Uterus (tissue), 4 donors: ENCODE data around the gene AKAP1. TPM values are rescaled to one million over a fixed set of nuclear protein-coding genes. Genes with fewer than 3 reads are reported as not detected.
A peak's percentile ranks its signal among the peaks of the same experiment; 100 is the strongest.

Experiments
- DNase-seq, 2 donors: peaks; one replicate each; pipeline ENCODE4 v3.0.0-alpha.2; 2019 to 2020
- H3K27ac ChIP-seq, 2 donors: fragments of 200-600 bp; sonication (generic); 1 replicate in 1 of 2; 2 replicates in 1 of 2; pipeline ENCODE4 v1.5.1; 2016 to 2018
- H3K27me3 ChIP-seq, 2 donors: fragments of 200-600 bp; sonication (generic); one replicate each; pipeline ENCODE4 v1.5.1; 2018 to 2019; ENCODE audit warnings: control low read depth in 1 of 2
- H3K36me3 ChIP-seq, 2 donors: fragments of 200-600 bp; sonication (generic); one replicate each; pipeline ENCODE4 v1.5.1; 2019; ENCODE audit warnings: control low read depth in 1 of 2
- H3K4me1 ChIP-seq, 2 donors: fragments of 200-600 bp; sonication (generic); one replicate each; pipeline ENCODE4 v1.5.1; 2018 to 2019; ENCODE audit warnings: control low read depth in 1 of 2
- H3K4me3 ChIP-seq, 2 donors: fragments of 200-600 bp; sonication (generic); 1 replicate in 1 of 2; 2 replicates in 1 of 2; pipeline ENCODE4 v1.5.1; 2018 to 2019; ENCODE audit warnings: mild to moderate bottlenecking in 1 of 2
- H3K9me3 ChIP-seq, 2 donors: fragments of 200-600 bp; sonication (generic); one replicate each; pipeline ENCODE4 v1.5.1; 2019; ENCODE audit warnings: control low read depth in 1 of 2
- CTCF ChIP-seq, 4 experiments: fragments of 200-600 bp in 2 of 4; fragments of 450-650 bp in 2 of 4; sonication (generic) in 2 of 4; IDR thresholded peaks; one replicate each; pipeline ENCODE4 v1.5.1; 2016 to 2019; ENCODE audit warnings: antibody characterized with exemption in 4 of 4, mild to moderate bottlenecking in 2 of 4, moderate library complexity in 1 of 4
- POLR2A ChIP-seq, 2 donors: fragments of 450-650 bp; IDR thresholded peaks; one replicate each; pipeline ENCODE4 v1.6.1; 2016; ENCODE audit warnings: antibody characterized with exemption in 2 of 2, mild to moderate bottlenecking in 1 of 2, moderate library complexity in 1 of 2
- intact Hi-C: fragments of 100-400 bp; cut with DNase I; formaldehyde crosslinking; loops from one replicate; pipeline ENCODE4 v1.15.1; 2023; ENCODE audit warnings: low total_unique reads
- total RNA-seq, 4 donors: library from RNA; depleted of rRNA in 3 of 4; stranded (reverse); fragments of >200 nt in 3 of 4; gene quantifications; one replicate each; pipeline versions ENCODE4 v1.1.0 to v1.2.4, GENCODE V29; 2014 to 2023
- donor health status: DM: yes; HTN: yes; CAD: no.

Gene AKAP1
- total RNA-seq, 4 donors from 2014 or later, result 7.1 to 264 (median 37.4) TPM

- Histone ChIP-seq H3K9me3 (no peaks in the 10 kb centered on the region), H3K27ac (no peak overlapping the region), H3K4me1 (no peaks in the 10 kb centered on the region), H3K36me3 (no peaks in the 10 kb centered on the region), H3K4me3 (no peak overlapping the region), H3K27me3 (no peaks in the 10 kb centered on the region)
- intact Hi-C loops, result no loop called here
- TF ChIP-seq CTCF (IDR thresholded peaks at IDR 0.05) (no peak), POLR2A (IDR thresholded peaks at IDR 0.05) (no peak)
- no peak for DNase-seq
Measured at GRCh38 chr17:57080718-57081117, 4.3 kb upstream of the AKAP1 start.

DNA sequence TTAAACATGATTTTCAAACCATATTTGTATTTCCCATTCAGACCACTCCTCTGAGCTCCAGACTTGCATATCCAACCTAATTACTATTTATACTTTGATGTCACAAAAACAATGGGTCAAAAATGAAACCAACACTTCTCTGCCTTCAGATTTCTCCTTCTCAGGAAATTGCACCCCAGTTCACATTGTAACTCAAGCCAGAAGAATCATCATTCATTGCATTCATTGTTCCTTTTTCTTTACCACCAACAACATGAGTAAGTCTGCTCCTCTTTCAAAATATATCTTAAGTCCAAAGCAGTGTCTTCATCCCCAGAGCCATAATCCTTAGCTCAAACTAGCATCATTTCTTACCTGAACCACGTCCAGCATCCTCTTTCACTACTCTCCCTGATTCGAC is 2.6 kb upstream of the AKAP1 start:
- no peak for TF ChIP-seq POLR2A (IDR thresholded peaks at IDR 0.05)
- no peak for TF ChIP-seq CTCF (IDR thresholded peaks at IDR 0.05)
- DNase-seq, result no peak
- no peaks in the 10 kb centered on the region for H3K4me1 ChIP-seq
- H3K36me3 ChIP-seq, result no peaks in the 10 kb centered on the region
- no peaks in the 10 kb centered on the region for H3K27me3 ChIP-seq
- intact Hi-C loops, result no loop called here
- no peaks in the 10 kb centered on the region for H3K9me3 ChIP-seq
- no peak overlapping the region for H3K27ac ChIP-seq
- no peak overlapping the region for H3K4me3 ChIP-seq

- H3K27me3 ChIP-seq, result no peaks in the 10 kb centered on the region
- no peak for DNase-seq
- H3K4me1 ChIP-seq, result no peaks in the 10 kb centered on the region
- peak overlapping the region; percentile 92 to 95 for H3K27ac ChIP-seq
- no peaks in the 10 kb centered on the region for H3K9me3 ChIP-seq
- no peaks in the 10 kb centered on the region for H3K36me3 ChIP-seq
- TF ChIP-seq POLR2A (IDR thresholded peaks at IDR 0.05), result no peak
- no peak for TF ChIP-seq CTCF (IDR thresholded peaks at IDR 0.05)
- intact Hi-C loops, result no loop called here
- peak overlapping the region; percentile 79 to 91 for H3K4me3 ChIP-seq
Measured at GRCh38 chr17:57084361-57084801, 665 bp upstream of the AKAP1 start.

GRCh38 chr17:57085448-57086068 is 512 bp downstream of the AKAP1 start:
- Histone ChIP-seq H3K27me3 (no peaks in the 10 kb centered on the region), H3K4me1 (no peaks in the 10 kb centered on the region), H3K27ac (peak overlapping the region; percentile 78 to 89), H3K36me3 (no peaks in the 10 kb centered on the region), H3K9me3 (no peaks in the 10 kb centered on the region), H3K4me3 (peak overlapping the region; percentile 64 to 91)
- TF ChIP-seq POLR2A (IDR thresholded peaks at IDR 0.05) (no peak), CTCF (IDR thresholded peaks at IDR 0.05) (peak in 3 of 4 experiments; percentile 11 to 19 (median 18))
- DNase-seq, result peak; percentile 53 to 68
- intact Hi-C loops, result no loop called here

- no peak for TF ChIP-seq CTCF (IDR thresholded peaks at IDR 0.05)
- TF ChIP-seq POLR2A (IDR thresholded peaks at IDR 0.05), result no peak
- no peaks in the 10 kb centered on the region for H3K36me3 ChIP-seq
- H3K9me3 ChIP-seq, result no peaks in the 10 kb centered on the region
- no peaks in the 10 kb centered on the region for H3K27me3 ChIP-seq
- H3K4me1 ChIP-seq, result peaks cover 0 to 4% of the 10 kb centered on the region in 2 donors
- peak overlapping the region; percentile 78 to 89 for H3K27ac ChIP-seq
- peak overlapping the region; percentile 64 to 91 for H3K4me3 ChIP-seq
- DNase-seq, result no peak
- intact Hi-C loops, result no loop called here
Measured at GRCh38 chr17:57086069-57086930, 1.3 kb downstream of the AKAP1 start.
